GM23338 (cell line): ENCODE data around the gene ASB8. TPM values are rescaled to one million over a fixed set of nuclear protein-coding genes. Genes with fewer than 3 reads are reported as not detected.

Experiments
- ATAC-seq: fragments of 200-7000 bp; cut with Tn5 transposase; 3 replicates; pipeline ENCODE4 v1.9.1; 2020
- DNase-seq: peaks from one replicate; pipeline ENCODE4 v3.0.0-alpha.2; 2015; ENCODE audit warnings: low spot score
- H2AFZ ChIP-seq: fragments of 200-600 bp; sonication (generic); 2 replicates; pipeline ENCODE4 v1.8.0; 2016; ENCODE audit warnings: antibody characterized with exemption, mild to moderate bottlenecking, moderate library complexity
- H3F3A ChIP-seq: fragments of 200-600 bp; sonication (generic); replicated peaks from 2 replicates; pipeline ENCODE4 v1.8.0; 2017; ENCODE audit warnings: antibody characterized with exemption, mixed run types, low read depth
- H3K27ac ChIP-seq: fragments of 200-600 bp; sonication (generic); 2 replicates; pipeline ENCODE4 v1.6.1; 2016; ENCODE audit warnings: low read depth
- H3K27me3 ChIP-seq: fragments of 200-600 bp; sonication (generic); 2 replicates; pipeline ENCODE4 v1.8.0; 2016; ENCODE audit warnings: mild to moderate bottlenecking, mixed run types, moderate library complexity; ENCODE audit not compliant: insufficient read depth
- H3K36me3 ChIP-seq: fragments of 200-600 bp; sonication (generic); 2 replicates; pipeline ENCODE4 v1.8.0; 2016; ENCODE audit warnings: mild to moderate bottlenecking; ENCODE audit not compliant: insufficient read depth
- H3K4me1 ChIP-seq: fragments of 200-600 bp; sonication (generic); 2 replicates; pipeline ENCODE4 v1.8.0; 2016; ENCODE audit warnings: mild to moderate bottlenecking, moderate library complexity; ENCODE audit not compliant: insufficient read depth
- H3K4me2 ChIP-seq: fragments of 200-600 bp; sonication (generic); 2 replicates; pipeline ENCODE4 v1.7.1; 2017; ENCODE audit warnings: mixed run types
- H3K4me3 ChIP-seq: fragments of 200-600 bp; sonication (generic); 2 replicates; pipeline ENCODE4 v1.6.1; 2016; ENCODE audit warnings: mixed run types
- H3K79me2 ChIP-seq: fragments of 200-600 bp; sonication (generic); replicated peaks from 2 replicates; pipeline ENCODE4 v1.8.0; 2017; ENCODE audit warnings: mild to moderate bottlenecking; ENCODE audit not compliant: insufficient read depth
- H3K9me2 ChIP-seq: fragments of 200-600 bp; sonication (generic); 2 replicates; pipeline ENCODE4 v1.8.0; 2017; ENCODE audit not compliant: insufficient read depth
- H4K20me1 ChIP-seq: fragments of 200-600 bp; sonication (generic); replicated peaks from 2 replicates; pipeline ENCODE4 v1.8.0; 2017; ENCODE audit warnings: mild to moderate bottlenecking; ENCODE audit not compliant: insufficient read depth
- H3K27ac Mint-ChIP-seq: 2 replicates; pipeline ENCODE4 v1.8.0; 2020; ENCODE audit warnings: inconsistent platforms, mild to moderate bottlenecking, moderate library complexity, mixed read lengths
- H3K27me3 Mint-ChIP-seq: 3 replicates; pipeline ENCODE4 v1.8.0; 2022; ENCODE audit warnings: low read depth, mild to moderate bottlenecking, moderate library complexity, mixed read lengths, inconsistent platforms; ENCODE audit not compliant: insufficient read depth, poor library complexity
- H3K36me3 Mint-ChIP-seq: 3 replicates; pipeline ENCODE4 v1.8.0; 2021; ENCODE audit warnings: low read depth, mild to moderate bottlenecking, inconsistent platforms, moderate library complexity, mixed read lengths
- H3K4me1 Mint-ChIP-seq: 3 replicates; pipeline ENCODE4 v1.8.0; 2020; ENCODE audit warnings: mild to moderate bottlenecking, inconsistent platforms, mixed read lengths
- H3K4me3 Mint-ChIP-seq: 3 replicates; pipeline ENCODE4 v1.8.0; 2021; ENCODE audit warnings: moderate library complexity, mild to moderate bottlenecking, inconsistent platforms, mixed read lengths
- H3K9me3 Mint-ChIP-seq: 3 replicates; pipeline ENCODE4 v1.8.0; 2020; ENCODE audit warnings: moderate library complexity, mild to moderate bottlenecking, inconsistent platforms, mixed read lengths
- CREB1 ChIP-seq: fragments of 250-450 bp; sonication (Bioruptor Pico); IDR thresholded peaks from 2 replicates; pipeline ENCODE4 v1.5.0; 2020; ENCODE audit warnings: low read depth, mild to moderate bottlenecking, moderate library complexity
- CTCF ChIP-seq, 2 experiments: fragments of 200-600 bp in 1 of 2; sonication (generic) in 1 of 2; conservative IDR thresholded peaks; 2 replicates each; pipeline versions ENCODE4 v1.5.1 to v1.6.1; 2016 to 2017; ENCODE audit warnings: antibody characterized with exemption in 2 of 2, low read depth in 2 of 2, mild to moderate bottlenecking in 2 of 2, moderate library complexity in 1 of 2
- EZH2 ChIP-seq: fragments of 200-600 bp; sonication (generic); IDR thresholded peaks from one replicate; pipeline ENCODE4 v1.8.0; 2017; ENCODE audit warnings: antibody characterized with exemption, mild to moderate bottlenecking, low read depth; ENCODE audit not compliant: unreplicated experiment
- JUNB ChIP-seq: IDR thresholded peaks from one replicate; pipeline ENCODE4 v1.6.1; 2016; ENCODE audit warnings: antibody characterized with exemption; ENCODE audit not compliant: unreplicated experiment
- NANOG ChIP-seq: IDR thresholded peaks from 2 replicates; pipeline ENCODE4 v1.6.1; 2016; ENCODE audit warnings: antibody characterized with exemption, borderline replicate concordance
- POLR2AphosphoS5 ChIP-seq: IDR thresholded peaks from 2 replicates; pipeline ENCODE4 v1.6.1; 2016; ENCODE audit warnings: antibody characterized with exemption, low read depth
- STAT1 ChIP-seq: IDR thresholded peaks from one replicate; pipeline ENCODE4 v1.6.1; 2016; ENCODE audit warnings: antibody characterized with exemption; ENCODE audit not compliant: unreplicated experiment
- ZNF114 ChIP-seq: fragments of 250-450 bp; sonication (Bioruptor Pico); IDR thresholded peaks from 2 replicates; pipeline ENCODE4 v1.5.0; 2020; ENCODE audit warnings: mild to moderate bottlenecking, moderate library complexity
- ZNF331 ChIP-seq: fragments of 250-450 bp; sonication (Bioruptor Pico); IDR thresholded peaks from 2 replicates; pipeline ENCODE4 v1.5.0; 2020; ENCODE audit warnings: low read depth, mild to moderate bottlenecking, moderate library complexity
- polyA plus RNA-seq: library from polyadenylated mRNA; unstranded; fragments of >200 nt; fragmentation: Nextera tagmentation; extraction: Ambion mirVana; gene quantifications from 2 replicates; pipeline ENCODE4 v1.2.1, GENCODE V29; 2016
- total RNA-seq: library from RNA; depleted of rRNA; stranded (reverse); fragments of >200 nt; shearing (Covaris generic); gene quantifications from 2 replicates; pipeline ENCODE4 v1.2.3, GENCODE V29; 2014
- TF ChIP-seq, protein P1 (sequence below): IDR thresholded peaks from 2 replicates; pipeline ENCODE4 v1.6.1; 2016; ENCODE audit warnings: antibody characterized with exemption
- TF ChIP-seq, protein P2 (sequence below): fragments of 250-450 bp; sonication (Bioruptor Pico); IDR thresholded peaks from 2 replicates; pipeline ENCODE4 v1.5.0; 2020; ENCODE audit warnings: mild to moderate bottlenecking, moderate library complexity

ASB8 gene
- total and polyA plus RNA-seq, 2 experiments from 2014 or later: 5.4 to 8.4 TPM

- TF ChIP-seq CTCF (conservative IDR thresholded peaks at IDR 0.05; ENCODE audit: low read depth in 2 of 2) (no peak), JUNB (no peak)
Measured at GRCh38 chr12:48193623-48194022, 36.3 kb upstream of the ASB8 start (continued).

DNA sequence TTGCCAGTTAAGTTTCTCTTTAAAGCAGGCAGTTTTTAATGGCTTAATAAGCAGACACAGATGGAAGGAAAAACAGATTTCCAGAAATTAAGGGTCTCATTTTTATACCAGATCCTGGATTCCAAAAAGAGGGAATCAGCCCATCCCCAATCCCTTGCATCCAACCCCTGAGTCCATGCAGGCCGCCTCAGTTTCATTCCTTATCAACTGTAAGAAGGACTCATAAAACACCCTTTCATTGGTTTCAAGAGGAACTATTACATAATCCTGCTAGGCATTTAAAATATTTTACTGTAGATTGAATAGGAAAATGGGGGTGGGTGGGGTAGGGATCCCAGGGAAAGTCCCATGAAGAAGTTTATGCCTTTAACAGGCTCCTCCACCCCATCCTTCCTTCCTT is 35.5 kb upstream of the ASB8 start:
- no peaks in the 10 kb centered on the region for H3F3A ChIP-seq
- Mint-ChIP-seq H3K36me3 (no peaks in the 10 kb centered on the region), H3K4me3 (no peak overlapping the region), H3K27me3 (peaks cover 8% of the 10 kb centered on the region), H3K4me1 (peaks cover 16% of the 10 kb centered on the region; the same call in 2 of the 3 replicates), H3K9me3 (no peaks in the 10 kb centered on the region), H3K27ac (no peak overlapping the region)
- peaks cover 8% of the 10 kb centered on the region for H3K4me1 ChIP-seq
- no peak overlapping the region for H2AFZ ChIP-seq
- H3K4me3 ChIP-seq: no peak overlapping the region
- H3K27me3 ChIP-seq: peaks cover 26% of the 10 kb centered on the region; the same call in 1 of the 2 replicates
- H3K4me2 ChIP-seq: no peak overlapping the region
- ATAC-seq (no peak), DNase-seq (no peak)
- no peaks in the 10 kb centered on the region for H4K20me1 ChIP-seq
- H3K9me2 ChIP-seq: no peaks in the 10 kb centered on the region
- H3K36me3 ChIP-seq: no peaks in the 10 kb centered on the region
- no peaks in the 10 kb centered on the region for H3K79me2 ChIP-seq
- no peak overlapping the region for H3K27ac ChIP-seq
- no peak for TF ChIP-seq STAT1
- no peak for TF ChIP-seq JUNB
- TF ChIP-seq ZNF331 (CRISPR knock-in tag): no peak
- TF ChIP-seq, protein P1, sequence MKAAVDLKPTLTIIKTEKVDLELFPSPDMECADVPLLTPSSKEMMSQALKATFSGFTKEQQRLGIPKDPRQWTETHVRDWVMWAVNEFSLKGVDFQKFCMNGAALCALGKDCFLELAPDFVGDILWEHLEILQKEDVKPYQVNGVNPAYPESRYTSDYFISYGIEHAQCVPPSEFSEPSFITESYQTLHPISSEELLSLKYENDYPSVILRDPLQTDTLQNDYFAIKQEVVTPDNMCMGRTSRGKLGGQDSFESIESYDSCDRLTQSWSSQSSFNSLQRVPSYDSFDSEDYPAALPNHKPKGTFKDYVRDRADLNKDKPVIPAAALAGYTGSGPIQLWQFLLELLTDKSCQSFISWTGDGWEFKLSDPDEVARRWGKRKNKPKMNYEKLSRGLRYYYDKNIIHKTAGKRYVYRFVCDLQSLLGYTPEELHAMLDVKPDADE: no peak
- TF ChIP-seq CREB1: no peak
- TF ChIP-seq EZH2: no peak
- no peak for TF ChIP-seq POLR2AphosphoS5
- TF ChIP-seq ZNF114 (CRISPR knock-in tag): no peak
- TF ChIP-seq, protein P2, sequence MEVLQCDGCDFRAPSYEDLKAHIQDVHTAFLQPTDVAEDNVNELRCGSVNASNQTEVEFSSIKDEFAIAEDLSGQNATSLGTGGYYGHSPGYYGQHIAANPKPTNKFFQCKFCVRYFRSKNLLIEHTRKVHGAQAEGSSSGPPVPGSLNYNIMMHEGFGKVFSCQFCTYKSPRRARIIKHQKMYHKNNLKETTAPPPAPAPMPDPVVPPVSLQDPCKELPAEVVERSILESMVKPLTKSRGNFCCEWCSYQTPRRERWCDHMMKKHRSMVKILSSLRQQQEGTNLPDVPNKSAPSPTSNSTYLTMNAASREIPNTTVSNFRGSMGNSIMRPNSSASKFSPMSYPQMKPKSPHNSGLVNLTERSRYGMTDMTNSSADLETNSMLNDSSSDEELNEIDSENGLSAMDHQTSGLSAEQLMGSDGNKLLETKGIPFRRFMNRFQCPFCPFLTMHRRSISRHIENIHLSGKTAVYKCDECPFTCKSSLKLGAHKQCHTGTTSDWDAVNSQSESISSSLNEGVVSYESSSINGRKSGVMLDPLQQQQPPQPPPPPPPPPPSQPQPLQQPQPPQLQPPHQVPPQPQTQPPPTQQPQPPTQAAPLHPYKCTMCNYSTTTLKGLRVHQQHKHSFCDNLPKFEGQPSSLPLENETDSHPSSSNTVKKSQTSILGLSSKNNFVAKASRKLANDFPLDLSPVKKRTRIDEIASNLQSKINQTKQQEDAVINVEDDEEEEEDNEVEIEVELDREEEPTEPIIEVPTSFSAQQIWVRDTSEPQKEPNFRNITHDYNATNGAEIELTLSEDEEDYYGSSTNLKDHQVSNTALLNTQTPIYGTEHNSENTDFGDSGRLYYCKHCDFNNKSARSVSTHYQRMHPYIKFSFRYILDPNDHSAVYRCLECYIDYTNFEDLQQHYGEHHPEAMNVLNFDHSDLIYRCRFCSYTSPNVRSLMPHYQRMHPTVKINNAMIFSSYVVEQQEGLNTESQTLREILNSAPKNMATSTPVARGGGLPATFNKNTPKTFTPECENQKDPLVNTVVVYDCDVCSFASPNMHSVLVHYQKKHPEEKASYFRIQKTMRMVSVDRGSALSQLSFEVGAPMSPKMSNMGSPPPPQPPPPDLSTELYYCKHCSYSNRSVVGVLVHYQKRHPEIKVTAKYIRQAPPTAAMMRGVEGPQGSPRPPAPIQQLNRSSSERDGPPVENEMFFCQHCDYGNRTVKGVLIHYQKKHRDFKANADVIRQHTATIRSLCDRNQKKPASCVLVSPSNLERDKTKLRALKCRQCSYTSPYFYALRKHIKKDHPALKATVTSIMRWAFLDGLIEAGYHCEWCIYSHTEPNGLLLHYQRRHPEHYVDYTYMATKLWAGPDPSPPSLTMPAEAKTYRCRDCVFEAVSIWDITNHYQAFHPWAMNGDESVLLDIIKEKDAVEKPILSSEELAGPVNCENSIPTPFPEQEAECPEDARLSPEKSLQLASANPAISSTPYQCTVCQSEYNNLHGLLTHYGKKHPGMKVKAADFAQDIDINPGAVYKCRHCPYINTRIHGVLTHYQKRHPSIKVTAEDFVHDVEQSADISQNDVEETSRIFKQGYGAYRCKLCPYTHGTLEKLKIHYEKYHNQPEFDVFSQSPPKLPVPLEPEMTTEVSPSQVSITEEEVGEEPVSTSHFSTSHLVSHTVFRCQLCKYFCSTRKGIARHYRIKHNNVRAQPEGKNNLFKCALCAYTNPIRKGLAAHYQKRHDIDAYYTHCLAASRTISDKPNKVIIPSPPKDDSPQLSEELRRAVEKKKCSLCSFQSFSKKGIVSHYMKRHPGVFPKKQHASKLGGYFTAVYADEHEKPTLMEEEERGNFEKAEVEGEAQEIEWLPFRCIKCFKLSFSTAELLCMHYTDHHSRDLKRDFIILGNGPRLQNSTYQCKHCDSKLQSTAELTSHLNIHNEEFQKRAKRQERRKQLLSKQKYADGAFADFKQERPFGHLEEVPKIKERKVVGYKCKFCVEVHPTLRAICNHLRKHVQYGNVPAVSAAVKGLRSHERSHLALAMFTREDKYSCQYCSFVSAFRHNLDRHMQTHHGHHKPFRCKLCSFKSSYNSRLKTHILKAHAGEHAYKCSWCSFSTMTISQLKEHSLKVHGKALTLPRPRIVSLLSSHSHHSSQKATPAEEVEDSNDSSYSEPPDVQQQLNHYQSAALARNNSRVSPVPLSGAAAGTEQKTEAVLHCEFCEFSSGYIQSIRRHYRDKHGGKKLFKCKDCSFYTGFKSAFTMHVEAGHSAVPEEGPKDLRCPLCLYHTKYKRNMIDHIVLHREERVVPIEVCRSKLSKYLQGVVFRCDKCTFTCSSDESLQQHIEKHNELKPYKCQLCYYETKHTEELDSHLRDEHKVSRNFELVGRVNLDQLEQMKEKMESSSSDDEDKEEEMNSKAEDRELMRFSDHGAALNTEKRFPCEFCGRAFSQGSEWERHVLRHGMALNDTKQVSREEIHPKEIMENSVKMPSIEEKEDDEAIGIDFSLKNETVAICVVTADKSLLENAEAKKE (CRISPR knock-in tag): no peak
- TF ChIP-seq CTCF (conservative IDR thresholded peaks at IDR 0.05; ENCODE audit: low read depth in 2 of 2): no peak
- TF ChIP-seq NANOG: no peak
